ENCODE results near the gene RNGTT.

- no peak for TF ChIP-seq CTCF (IDR thresholded peaks at IDR 0.05)
- TF ChIP-seq POLR2AphosphoS5 (IDR thresholded peaks at IDR 0.05; ENCODE audit: insufficient read depth in 1 of 2, low read depth in 1 of 2) = no peak
Measured at GRCh38 chr6:88970301-88970700, 6.9 kb upstream of the RNGTT start.

Data from vagina (tissue), 2 donors.